OCI-LY1 (cell line): ENCODE results near the gene S100A5.
"Not testable (repeated sequence)": the region's sequence is repeated elsewhere in the genome, so short reads cannot be mapped to it uniquely, and the experiment has no call there.

Source experiments
- H2AFZ ChIP-seq: fragments of 200-600 bp; sonication (generic), shearing (Covaris generic); 2 replicates; pipeline ENCODE4 v1.6.0; 2014; ENCODE audit warnings: antibody characterized with exemption, mild to moderate bottlenecking, low read length
- H3F3A ChIP-seq: fragments of 200-600 bp; sonication (generic), shearing (Covaris generic); 2 replicates; pipeline ENCODE4 v1.6.0; 2014; ENCODE audit warnings: mild to moderate bottlenecking, antibody characterized with exemption, low read length, moderate library complexity; ENCODE audit not compliant: insufficient read depth
- H3K27ac ChIP-seq: fragments of 200-600 bp; sonication (generic); 2 replicates; pipeline ENCODE4 v1.5.1; 2014; ENCODE audit warnings: low read length, mixed run types, mild to moderate bottlenecking, low read depth; ENCODE audit not compliant: poor library complexity, severe bottlenecking
- H3K27me3 ChIP-seq: fragments of 200-600 bp; sonication (generic); 2 replicates; pipeline ENCODE4 v1.6.0; 2014; ENCODE audit warnings: antibody characterized with exemption, mild to moderate bottlenecking, low read length, moderate library complexity; ENCODE audit not compliant: insufficient read depth
- H3K36me3 ChIP-seq: fragments of 200-600 bp; sonication (generic); 2 replicates; pipeline ENCODE4 v1.6.1; 2014; ENCODE audit warnings: mild to moderate bottlenecking, antibody characterized with exemption, low read length, moderate library complexity, mixed read lengths; ENCODE audit not compliant: insufficient read depth
- H3K4me1 ChIP-seq: fragments of 200-600 bp; sonication (generic); 2 replicates; pipeline ENCODE4 v1.5.1; 2014; ENCODE audit warnings: mild to moderate bottlenecking, low read length, moderate library complexity; ENCODE audit not compliant: insufficient read depth, severe bottlenecking
- H3K4me2 ChIP-seq: fragments of 200-600 bp; sonication (generic), shearing (Covaris generic); 2 replicates; pipeline ENCODE4 v1.6.1; 2014; ENCODE audit warnings: low read length
- H3K4me3 ChIP-seq: fragments of 200-600 bp; sonication (generic); 2 replicates; pipeline ENCODE4 v1.5.1; 2014; ENCODE audit warnings: low read length, low read depth, mild to moderate bottlenecking, mixed read lengths; ENCODE audit not compliant: poor library complexity, severe bottlenecking
- H3K79me2 ChIP-seq: fragments of 200-600 bp; shearing (Covaris generic); 2 replicates; pipeline ENCODE4 v1.6.1; 2016; ENCODE audit warnings: mixed run types, low read length, mixed read lengths; ENCODE audit not compliant: insufficient read depth
- H3K9ac ChIP-seq: fragments of 200-600 bp; sonication (generic), shearing (Covaris generic); 2 replicates; pipeline ENCODE4 v1.6.1; 2014; ENCODE audit warnings: mild to moderate bottlenecking, low read length, mixed read lengths
- H3K9me2 ChIP-seq: fragments of 200-600 bp; sonication (generic), shearing (Covaris generic); 2 replicates; pipeline ENCODE4 v1.6.1; 2014; ENCODE audit warnings: low read depth, mild to moderate bottlenecking, low read length, mixed read lengths
- H3K9me3 ChIP-seq: fragments of 200-600 bp; shearing (Covaris generic); 2 replicates; pipeline ENCODE4 v1.6.1; 2014; ENCODE audit warnings: low read length, mixed read lengths
- H4K20me1 ChIP-seq: fragments of 200-600 bp; sonication (generic), shearing (Covaris generic); 2 replicates; pipeline ENCODE4 v1.6.0; 2016; ENCODE audit warnings: mild to moderate bottlenecking, low read length; ENCODE audit not compliant: insufficient read depth
- CTCF ChIP-seq: fragments of 200-600 bp; sonication (generic), shearing (Covaris generic); IDR thresholded peaks from 2 replicates; pipeline ENCODE4 v1.5.1; 2017; ENCODE audit warnings: mild to moderate bottlenecking, antibody characterized with exemption, low read length, moderate library complexity, mixed read lengths
- EZH2 ChIP-seq: fragments of 200-600 bp; sonication (generic), shearing (Covaris generic); IDR thresholded peaks from 2 replicates; pipeline ENCODE4 v1.8.0; 2017; ENCODE audit warnings: borderline replicate concordance, mixed run types, mild to moderate bottlenecking, antibody characterized with exemption, low read length, moderate library complexity, mixed read lengths

Gene S100A5

DNA sequence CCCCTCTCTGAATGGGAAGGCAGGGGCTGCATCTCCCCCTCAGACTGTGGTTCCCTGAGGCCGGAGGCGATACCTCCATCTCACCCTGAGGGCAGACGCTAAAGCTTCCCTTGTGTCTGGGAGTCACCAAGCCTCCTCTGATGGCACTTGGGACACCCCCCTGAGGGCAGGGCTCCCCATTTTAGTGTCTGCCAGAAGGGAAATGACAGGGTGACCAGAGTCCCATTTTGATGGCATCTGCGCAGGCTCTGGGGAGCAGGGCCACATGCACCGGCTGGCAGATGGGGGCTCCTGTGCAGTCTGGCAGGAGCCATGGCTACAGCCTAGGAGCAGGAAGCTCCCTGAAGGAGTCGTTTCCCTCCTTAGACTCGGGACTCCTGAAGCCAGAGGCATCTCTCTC lies 23.3 kb upstream of the S100A5 start:
- no peaks in the 10 kb centered on the region for H3K36me3 ChIP-seq
- TF ChIP-seq EZH2 = no peak
- TF ChIP-seq CTCF = no peak
- H3K4me1 ChIP-seq = no peaks in the 10 kb centered on the region
- no peaks in the 10 kb centered on the region for H3K9me2 ChIP-seq
- no peak overlapping the region for H3K4me2 ChIP-seq
- no peak overlapping the region for H3K4me3 ChIP-seq
- H3K27me3 ChIP-seq = no peaks in the 10 kb centered on the region
- no peaks in the 10 kb centered on the region for H4K20me1 ChIP-seq
- no peaks in the 10 kb centered on the region for H3F3A ChIP-seq
- H3K79me2 ChIP-seq = no peaks in the 10 kb centered on the region
- H3K9me3 ChIP-seq = no peaks in the 10 kb centered on the region
- no peak overlapping the region for H3K27ac ChIP-seq
- H3K9ac ChIP-seq = no peak overlapping the region
- no peak overlapping the region for H2AFZ ChIP-seq

- Histone ChIP-seq H3K9ac (no peak overlapping the region), H3K27ac (no peak overlapping the region), H4K20me1 (no peaks in the 10 kb centered on the region), H3K27me3 (no peaks in the 10 kb centered on the region), H3K79me2 (no peaks in the 10 kb centered on the region), H3K9me3 (no peaks in the 10 kb centered on the region), H3K4me2 (no peak overlapping the region), H3K4me3 (no peak overlapping the region), H3F3A (no peaks in the 10 kb centered on the region), H3K36me3 (no peaks in the 10 kb centered on the region), H3K9me2 (no peaks in the 10 kb centered on the region), H3K4me1 (no peaks in the 10 kb centered on the region), H2AFZ (no peak overlapping the region)
- TF ChIP-seq EZH2 (no peak), CTCF (no peak)
Observed at GRCh38 chr1:153563483-153563901, 22.8 kb upstream of the S100A5 start.

DNA sequence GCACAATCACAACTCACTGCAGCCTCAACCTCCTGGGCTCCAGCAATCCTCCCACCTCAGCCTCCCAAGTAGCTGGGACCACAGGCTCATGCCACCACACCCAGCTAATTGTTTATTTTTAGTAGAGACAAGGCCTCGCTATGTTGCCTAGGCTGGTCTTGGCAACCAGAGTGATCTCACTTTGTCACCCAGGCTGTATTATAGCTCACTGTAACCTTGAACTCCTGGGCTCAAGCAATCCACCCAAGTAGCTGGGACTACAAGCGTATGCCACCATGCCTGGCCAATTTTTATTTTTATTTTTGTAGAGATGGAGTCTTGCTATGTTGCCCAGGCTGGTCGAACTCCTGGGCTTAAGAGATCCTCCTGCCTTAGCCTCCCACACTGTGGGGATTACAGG lies 21.3 kb upstream of the S100A5 start:
- H4K20me1 ChIP-seq, H3K27me3 ChIP-seq, H3K36me3 ChIP-seq, H3K9me2 ChIP-seq, H3F3A ChIP-seq, H3K9ac ChIP-seq, H3K27ac ChIP-seq, H3K9me3 ChIP-seq, H2AFZ ChIP-seq, H3K4me1 ChIP-seq, H3K4me2 ChIP-seq, H3K79me2 ChIP-seq, H3K4me3 ChIP-seq: not testable (repeated sequence)

- no peaks in the 10 kb centered on the region for H3K9me2 ChIP-seq
- H3K4me1 ChIP-seq = no peaks in the 10 kb centered on the region
- no peak overlapping the region for H3K4me3 ChIP-seq
- no peak overlapping the region for H3K9ac ChIP-seq
- no peaks in the 10 kb centered on the region for H3F3A ChIP-seq
- no peak overlapping the region for H3K27ac ChIP-seq
- peaks cover 4% of the 10 kb centered on the region; the same call in 1 of the 2 replicates for H3K9me3 ChIP-seq
- peaks cover 3% of the 10 kb centered on the region; the same call in 1 of the 2 replicates for H3K36me3 ChIP-seq
- H4K20me1 ChIP-seq = no peaks in the 10 kb centered on the region
- no peak overlapping the region for H2AFZ ChIP-seq
- H3K79me2 ChIP-seq = no peaks in the 10 kb centered on the region
- H3K4me2 ChIP-seq = no peak overlapping the region
- no peaks in the 10 kb centered on the region for H3K27me3 ChIP-seq
- TF ChIP-seq CTCF = no peak
- TF ChIP-seq EZH2 = no peak
Observed at GRCh38 chr1:153561466-153561985, 20.8 kb upstream of the S100A5 start.
